Tibial nerve (tissue), 4 donors: ENCODE data around the gene GALK1.

Experiments used
- CTCF ChIP-seq, 5 experiments: fragments of 200-600 bp in 3 of 5; fragments of 450-650 bp in 2 of 5; sonication (generic) in 3 of 5; IDR thresholded peaks; one replicate each; pipeline ENCODE4 v1.5.1; 2016 to 2019; ENCODE audit warnings: antibody characterized with exemption in 5 of 5, mild to moderate bottlenecking in 3 of 5, moderate library complexity in 2 of 5
- EP300 ChIP-seq, 2 donors: sonication (generic); formaldehyde crosslinking; IDR thresholded peaks; one replicate each; pipeline ENCODE4 v1.6.1; 2017; ENCODE audit warnings: antibody characterized with exemption in 2 of 2, mild to moderate bottlenecking in 1 of 2
- POLR2A ChIP-seq, 2 donors: fragments of 450-650 bp; IDR thresholded peaks; one replicate each; pipeline ENCODE4 v1.6.1; 2017; ENCODE audit warnings: antibody characterized with exemption in 2 of 2, mild to moderate bottlenecking in 2 of 2, moderate library complexity in 2 of 2

DNA sequence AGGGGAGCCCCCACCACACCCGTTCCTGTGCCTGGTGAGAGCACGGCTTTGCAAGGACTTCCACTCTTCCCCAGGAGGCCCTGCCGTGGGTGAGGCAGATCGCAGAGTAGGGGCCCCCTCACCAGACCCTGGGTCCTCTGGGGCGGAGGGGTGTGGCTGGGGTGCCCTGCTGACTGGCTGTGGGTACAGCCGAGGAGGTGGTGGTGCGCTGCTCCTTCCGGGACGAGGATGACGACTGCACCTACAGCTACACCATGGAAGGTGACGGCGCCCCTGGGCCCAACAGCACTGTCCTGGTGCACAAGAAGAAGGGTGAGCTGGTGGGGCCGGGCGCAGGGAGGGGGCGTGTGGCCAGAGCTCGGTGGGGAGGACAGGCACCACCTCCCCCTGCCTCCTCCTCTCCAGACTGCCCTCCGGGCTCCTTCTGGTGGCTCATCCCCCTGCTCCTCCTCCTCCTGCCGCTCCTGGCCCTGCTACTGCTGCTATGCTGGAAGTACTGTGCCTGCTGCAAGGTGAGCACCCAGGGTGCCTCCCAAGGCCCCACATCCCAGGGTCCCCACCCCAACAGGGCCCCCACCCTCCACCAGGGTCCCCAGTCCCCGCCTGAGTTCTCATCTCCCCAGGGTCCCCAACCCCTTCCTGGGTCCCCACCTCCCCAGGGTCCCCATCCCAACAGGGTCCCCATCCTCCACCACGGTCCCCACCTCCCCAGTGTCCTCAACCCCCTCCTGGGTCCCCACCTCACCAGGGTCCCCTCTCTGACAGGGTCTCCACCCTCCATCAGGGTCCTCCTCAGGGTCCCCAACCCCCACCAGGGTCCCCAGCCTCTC is 27.6 kb downstream of the GALK1 start:
- TF ChIP-seq CTCF (IDR thresholded peaks at IDR 0.05) (no peak), POLR2A (IDR thresholded peaks at IDR 0.05) (no peak), EP300 (IDR thresholded peaks at IDR 0.05) (no peak)
